ENCODE measurements around the gene BRCA2.
"Not testable (repeated sequence)": the region's sequence is repeated elsewhere in the genome, so short reads cannot be mapped to it uniquely, and the experiment has no call there.

Gene BRCA2

DNA sequence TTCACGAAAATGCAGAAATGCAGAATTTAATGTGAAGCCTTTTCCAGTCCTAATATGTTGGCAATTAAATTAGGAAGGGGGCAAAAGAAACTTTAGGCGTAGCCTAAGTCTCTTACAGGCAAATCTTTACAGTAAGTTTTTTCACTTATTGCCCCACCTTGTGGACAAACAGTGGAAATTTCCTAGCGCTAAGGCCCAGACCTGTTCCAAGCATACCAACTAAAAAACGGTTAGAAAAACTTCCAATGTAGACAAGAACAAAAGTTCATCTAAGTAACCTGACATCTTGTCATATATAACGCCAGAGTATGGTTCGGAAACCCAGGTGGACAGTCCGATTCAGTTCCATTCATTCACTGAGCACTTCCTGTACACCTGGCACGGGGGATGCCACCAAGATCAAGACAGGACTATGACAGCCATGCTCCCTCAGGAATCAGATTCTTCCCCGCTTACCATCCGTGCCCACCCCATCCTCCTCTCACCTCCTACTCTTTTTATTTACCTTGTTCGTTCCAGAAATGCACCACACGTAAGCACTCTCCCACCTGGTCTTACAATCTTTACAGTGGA, 5.1 kb upstream of the BRCA2 start:
- DNase-seq: no peak

DNA sequence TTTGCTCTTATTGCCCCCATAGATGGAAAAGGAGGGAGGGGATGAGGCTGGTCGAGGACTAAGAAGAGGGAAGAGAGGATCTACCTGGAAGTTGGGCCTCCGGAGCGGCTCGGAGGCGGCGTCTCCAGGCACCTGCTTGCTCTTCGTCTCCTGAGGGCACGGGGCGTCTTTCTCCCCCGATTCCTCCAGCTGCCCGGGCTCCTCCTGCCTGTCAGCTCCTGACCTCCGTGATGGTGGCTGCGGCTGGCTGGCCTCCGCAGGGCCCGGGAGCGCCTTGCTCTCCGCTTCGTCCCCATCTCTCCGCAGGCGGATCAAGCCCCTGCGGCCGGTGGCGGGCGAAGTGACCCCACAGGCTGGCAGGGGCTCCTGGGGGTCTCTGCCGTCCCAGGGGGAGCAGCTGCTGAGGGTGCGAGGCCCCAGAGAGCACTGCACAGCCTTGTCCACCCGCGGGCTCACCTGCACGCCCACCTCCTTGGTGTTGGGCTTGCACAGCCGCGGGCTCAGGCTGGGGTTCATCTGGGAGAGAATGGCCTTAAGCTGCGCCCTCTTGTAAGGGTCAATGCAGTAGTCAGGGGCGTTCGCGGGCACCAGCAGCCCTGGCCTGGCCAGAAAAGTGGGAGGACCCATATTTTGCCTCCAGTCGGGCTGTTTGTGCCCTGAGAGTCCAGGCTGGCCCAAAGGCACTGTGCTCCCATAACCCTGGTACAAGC, 4.0 kb upstream of the BRCA2 start:
- DNase-seq: no peak

DNA sequence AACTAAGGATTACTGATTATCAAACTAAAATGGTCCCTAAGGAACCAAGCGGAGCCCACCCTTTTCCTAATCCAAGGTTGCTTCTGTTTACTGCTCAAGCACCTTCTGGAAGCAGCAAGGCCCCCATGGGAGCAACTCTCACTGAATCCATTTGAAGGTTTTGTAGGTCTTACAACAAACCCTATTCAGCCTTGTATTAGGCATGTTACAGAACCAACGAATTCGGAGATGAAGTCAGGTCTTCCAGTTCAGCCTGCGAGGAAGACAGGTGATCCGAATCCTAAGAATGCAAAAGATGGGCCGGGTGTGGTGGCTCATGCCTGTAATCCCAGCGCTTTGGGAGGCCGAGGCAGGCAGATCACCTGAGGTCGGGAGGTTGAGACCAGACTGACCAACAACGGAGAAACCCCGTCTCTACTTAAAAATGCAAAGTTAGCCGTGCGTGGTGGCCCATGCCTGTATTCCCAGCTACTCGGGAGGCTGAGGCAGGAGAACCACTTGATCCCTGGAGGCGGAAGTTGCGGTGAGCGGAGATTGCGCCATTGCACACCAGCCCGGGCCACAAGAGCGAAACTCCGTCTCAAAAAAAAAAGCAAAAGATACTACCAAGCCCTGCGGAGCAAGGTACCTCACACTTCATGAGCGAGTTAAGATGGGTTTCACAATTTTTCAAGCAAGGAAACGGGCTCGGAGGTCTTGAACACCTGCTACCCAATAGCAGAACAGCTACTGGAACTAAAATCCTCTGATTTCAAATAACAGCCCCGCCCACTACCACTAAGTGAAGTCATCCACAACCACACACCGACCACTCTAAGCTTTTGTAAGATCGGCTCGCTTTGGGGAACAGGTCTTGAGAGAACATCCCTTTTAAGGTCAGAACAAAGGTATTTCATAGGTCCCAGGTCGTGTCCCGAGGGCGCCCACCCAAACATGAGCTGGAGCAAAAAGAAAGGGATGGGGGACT, 754 bp upstream of the BRCA2 start:
- DNase-seq: peak; percentile 45

DNA sequence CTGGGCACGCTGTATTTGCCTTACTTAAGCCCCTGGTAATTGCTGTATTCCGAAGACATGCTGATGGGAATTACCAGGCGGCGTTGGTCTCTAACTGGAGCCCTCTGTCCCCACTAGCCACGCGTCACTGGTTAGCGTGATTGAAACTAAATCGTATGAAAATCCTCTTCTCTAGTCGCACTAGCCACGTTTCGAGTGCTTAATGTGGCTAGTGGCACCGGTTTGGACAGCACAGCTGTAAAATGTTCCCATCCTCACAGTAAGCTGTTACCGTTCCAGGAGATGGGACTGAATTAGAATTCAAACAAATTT, 676 bp downstream of the BRCA2 start:
- no peak for DNase-seq

DNA sequence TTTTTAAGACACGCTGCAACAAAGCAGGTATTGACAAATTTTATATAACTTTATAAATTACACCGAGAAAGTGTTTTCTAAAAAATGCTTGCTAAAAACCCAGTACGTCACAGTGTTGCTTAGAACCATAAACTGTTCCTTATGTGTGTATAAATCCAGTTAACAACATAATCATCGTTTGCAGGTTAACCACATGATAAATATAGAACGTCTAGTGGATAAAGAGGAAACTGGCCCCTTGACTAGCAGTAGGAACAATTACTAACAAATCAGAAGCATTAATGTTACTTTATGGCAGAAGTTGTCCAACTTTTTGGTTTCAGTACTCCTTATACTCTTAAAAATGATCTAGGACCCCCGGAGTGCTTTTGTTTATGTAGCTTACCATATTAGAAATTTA, 1.2 kb downstream of the BRCA2 start:
- DNase-seq: no peak

DNA sequence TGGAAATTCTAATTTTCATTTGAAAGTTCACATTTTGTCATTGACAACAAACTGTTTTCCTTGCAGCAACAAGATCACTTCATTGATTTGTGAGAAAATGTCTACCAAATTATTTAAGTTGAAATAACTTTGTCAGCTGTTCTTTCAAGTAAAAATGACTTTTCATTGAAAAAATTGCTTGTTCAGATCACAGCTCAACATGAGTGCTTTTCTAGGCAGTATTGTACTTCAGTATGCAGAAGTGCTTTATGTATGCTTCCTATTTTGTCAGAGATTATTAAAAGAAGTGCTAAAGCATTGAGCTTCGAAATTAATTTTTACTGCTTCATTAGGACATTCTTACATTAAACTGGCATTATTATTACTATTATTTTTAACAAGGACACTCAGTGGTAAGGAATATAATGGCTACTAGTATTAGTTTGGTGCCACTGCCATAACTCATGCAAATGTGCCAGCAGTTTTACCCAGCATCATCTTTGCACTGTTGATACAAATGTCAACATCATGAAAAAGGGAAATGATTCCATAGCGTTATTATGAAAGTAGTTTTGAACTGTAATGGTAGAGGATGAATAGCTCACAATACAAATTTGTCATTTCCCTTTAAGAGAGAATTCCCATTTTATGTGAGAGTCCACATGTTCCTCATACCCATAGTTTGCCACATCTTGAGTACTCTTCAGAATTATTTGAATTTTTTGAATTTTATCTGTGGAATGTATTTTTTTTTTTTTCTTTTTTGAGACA, 2.6 kb downstream of the BRCA2 start:
- no peak for DNase-seq

DNA sequence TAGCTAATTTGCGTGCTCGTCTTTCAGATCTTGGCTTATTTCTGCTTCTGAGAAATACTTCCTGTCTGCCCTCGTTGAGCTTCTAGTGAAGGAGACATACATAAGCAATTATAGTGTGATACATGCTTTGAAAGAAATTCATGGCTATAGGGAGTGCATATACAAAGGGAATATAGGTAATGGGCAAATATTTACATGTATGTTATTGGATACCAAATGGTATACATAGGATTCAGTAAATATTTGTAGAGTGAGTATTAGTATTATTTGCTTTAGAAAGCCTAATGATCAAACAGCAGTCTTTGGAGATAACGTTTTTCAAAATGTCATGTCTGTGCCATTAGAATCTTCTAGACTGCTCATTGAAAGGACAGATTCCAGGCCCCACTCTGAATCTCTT, 5.2 kb downstream of the BRCA2 start:
- DNase-seq: no peak

DNA sequence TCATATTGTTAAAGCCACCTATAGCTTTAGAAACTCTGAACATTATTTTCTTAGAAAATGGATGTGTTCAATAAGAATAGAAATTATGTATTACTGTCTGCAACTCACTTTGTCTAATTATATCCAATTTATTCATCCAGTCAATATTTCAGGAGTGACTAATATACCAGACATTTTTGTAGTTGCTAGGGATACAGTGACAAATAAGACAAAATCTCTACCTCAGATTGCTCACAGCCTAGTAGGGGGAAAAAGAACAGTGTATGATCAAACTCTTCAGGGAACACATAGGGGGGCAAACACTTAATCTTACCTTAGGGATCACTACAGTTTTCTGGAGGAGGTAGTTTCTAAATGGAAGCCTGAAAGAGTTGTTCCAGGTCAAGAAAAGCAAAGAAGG, 8.6 kb downstream of the BRCA2 start:
- DNase-seq: no peak

DNA sequence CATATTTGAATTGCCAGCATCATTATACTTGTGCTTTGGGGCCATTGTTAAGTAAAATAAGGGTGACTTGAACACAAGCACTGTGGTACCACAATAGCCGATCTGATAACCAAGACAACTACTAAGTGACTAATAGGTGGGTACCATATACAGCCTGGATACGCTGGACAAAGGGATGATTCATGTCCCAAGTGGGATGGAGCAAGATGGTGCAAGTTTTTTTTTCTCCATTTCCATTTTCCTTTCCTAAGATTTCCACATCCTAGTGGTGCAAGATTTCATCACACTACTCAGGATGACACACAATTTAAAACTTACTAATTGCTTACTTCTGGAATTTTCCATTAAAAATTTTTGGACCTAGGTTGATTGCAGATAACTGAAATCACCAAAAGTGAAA, 15.1 kb downstream of the BRCA2 start:
- DNase-seq: no peak

DNA sequence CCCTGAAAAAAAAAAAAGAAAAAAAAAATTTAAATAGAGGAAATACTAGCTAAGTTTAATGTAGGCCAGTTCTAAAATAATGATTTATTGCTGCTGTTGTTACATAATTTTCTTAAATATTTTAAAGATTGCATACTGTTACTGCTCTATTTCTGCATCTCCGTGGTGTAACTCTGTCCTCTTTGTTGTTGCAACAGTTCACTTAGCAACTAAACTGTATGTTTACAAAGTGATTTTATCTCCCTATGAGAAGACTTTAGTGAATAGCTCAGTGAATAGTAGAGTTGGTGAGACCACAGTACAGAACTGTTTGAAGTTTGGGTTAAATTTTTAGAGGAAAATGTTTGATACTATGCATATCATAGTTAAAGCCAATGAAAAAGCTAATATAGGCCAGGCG, 19.4 kb downstream of the BRCA2 start:
- no peak for DNase-seq

DNA sequence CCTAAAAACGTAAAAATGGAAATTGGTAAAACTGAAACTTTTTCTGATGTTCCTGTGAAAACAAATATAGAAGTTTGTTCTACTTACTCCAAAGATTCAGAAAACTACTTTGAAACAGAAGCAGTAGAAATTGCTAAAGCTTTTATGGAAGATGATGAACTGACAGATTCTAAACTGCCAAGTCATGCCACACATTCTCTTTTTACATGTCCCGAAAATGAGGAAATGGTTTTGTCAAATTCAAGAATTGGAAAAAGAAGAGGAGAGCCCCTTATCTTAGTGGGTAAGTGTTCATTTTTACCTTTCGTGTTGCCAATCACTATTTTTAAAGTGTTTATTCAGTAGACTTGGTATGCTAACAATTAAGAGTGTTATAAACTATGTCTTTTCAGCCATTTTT, 25.6 kb downstream of the BRCA2 start:
- no peak for DNase-seq

DNA sequence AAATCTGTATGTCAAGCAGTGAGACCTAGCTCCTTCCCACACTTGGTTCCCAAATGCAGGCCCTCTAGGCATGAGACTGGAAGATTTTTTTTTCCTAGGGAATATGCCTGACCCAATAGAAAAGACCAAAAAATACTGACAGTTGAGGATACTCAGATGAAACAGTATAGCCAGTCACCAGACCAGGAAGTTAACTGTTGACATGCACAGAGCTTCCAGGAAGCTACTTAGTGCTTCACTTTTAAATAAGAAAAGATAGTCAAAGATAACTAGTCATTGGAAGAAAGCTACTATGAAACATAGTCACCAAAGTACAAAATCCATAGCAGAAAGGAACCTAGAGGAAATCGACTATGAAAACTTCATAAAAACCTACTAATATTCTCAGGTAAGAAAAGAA, 32.3 kb downstream of the BRCA2 start:
- no peak for DNase-seq

DNA sequence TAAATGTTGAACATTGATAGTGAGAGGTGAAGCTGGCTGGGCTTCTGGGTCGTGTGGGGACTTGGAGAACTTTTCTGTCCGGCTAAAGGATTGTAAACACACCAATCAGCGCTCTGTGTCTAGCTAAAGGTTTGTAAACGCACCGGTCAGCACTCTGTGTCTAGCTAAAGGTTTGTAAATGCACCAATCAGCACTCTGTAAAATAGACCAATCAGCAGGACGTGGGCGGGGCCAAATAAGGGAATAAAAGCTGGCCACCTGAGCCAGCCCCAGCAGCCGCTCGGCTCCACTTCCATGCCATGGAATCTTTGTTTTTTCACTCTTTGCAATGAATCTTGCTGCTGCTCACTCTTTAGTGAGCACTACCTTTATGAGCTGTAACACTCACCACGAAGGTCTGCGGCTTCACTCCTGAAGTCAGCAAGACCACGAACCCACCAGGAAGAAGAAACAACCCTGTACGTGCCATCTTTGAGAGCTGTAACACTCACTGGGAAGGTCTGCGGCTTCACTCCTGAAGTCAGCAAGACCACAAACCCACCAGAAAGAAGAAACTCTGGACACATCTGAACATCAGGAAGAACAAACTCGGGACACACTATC, 35.6 kb downstream of the BRCA2 start:
- not testable (repeated sequence) for DNase-seq

DNA sequence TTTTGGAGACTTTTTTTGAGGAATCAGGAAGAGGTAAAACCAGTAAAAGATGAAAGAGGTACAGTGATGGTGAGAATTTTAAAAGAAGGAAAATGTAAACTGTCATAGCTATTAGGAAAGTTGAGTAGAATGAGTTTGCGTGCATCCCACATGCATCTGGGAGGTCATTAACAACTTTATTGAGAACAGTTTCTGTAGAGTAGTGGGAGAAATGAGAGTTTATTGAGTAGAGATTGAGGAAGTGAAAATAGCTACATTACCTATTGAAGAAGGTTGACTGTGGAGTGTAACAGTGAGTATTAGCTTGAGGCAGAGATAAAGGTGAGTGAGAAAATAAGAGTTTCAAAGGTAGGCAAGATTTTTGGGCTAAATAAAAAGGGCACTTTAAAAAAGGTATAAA, 38.7 kb downstream of the BRCA2 start:
- DNase-seq: no peak

DNA sequence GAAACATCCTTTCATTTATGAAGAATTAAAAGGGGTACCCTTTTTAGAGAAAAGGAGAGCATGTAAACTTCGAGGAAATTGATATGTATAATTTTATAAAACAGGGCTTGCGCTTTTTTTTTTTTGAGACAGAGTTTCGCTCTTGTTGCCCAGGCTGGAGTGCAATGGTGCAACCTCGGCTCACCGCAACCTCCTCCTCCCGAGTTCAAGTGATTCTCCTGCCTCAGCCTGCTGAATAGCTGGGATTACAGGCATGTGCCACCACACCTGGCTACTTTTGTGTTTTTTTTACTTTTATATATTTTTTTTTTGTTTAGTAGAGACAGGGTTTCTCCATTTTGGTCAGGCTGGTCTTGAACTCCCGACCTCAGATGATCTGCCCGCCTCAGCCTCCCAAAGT, 40.6 kb downstream of the BRCA2 start:
- not testable (repeated sequence) for DNase-seq

DNA sequence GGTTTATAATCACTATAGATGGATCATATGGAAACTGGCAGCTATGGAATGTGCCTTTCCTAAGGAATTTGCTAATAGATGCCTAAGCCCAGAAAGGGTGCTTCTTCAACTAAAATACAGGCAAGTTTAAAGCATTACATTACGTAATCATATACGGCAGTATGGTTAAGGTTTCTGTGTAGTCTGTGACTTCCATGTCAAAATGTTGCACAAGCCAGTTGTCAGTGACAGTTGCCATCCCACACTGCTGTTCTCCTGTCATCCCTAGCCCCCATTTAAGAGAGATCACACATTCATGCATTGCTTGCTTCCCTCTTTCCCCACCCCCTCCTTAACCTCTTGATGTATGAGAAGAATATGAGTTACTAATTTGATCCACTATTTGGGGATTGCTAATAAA, 47.3 kb downstream of the BRCA2 start:
- DNase-seq: no peak

DNA sequence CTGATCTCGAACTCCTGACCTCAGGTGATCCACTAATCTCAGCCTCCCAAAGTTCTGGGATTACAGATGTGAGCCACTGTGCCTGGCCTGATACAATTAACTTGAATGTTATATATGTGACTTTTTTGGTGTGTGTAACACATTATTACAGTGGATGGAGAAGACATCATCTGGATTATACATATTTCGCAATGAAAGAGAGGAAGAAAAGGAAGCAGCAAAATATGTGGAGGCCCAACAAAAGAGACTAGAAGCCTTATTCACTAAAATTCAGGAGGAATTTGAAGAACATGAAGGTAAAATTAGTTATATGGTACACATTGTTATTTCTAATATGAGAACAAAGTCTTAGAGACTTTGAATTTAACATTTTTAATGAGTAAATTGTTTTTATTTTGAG, 55.5 kb downstream of the BRCA2 start:
- no peak for DNase-seq

DNA sequence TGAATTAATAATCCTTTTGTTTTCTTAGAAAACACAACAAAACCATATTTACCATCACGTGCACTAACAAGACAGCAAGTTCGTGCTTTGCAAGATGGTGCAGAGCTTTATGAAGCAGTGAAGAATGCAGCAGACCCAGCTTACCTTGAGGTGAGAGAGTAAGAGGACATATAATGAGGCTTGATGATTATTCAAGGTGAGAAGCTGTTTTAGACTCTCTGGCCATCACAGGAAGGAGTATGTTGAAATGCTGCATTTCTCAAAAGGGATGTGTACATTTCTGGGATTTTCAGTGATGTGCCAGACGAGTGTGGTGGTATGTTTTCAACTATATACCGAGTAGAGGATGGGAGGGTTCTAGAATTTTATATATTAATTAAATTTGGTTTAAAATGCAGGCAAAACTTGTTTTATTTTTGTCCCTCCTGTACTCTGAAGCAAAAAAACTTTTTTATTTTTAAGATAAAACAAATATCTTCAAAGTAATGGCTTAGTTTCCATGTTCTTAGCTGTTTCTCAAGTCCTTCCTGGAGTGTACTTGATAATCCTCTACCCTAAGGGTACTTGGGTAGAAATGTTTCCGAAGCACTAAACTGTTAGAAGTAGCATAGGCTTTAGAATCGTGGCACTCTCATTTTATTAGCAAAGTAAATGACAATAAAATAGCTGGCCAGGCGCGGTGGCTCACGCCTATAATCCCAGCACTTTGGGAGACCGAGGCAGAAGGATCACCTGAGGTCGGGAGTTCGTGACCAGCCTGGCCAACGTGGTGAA, 61.5 kb downstream of the BRCA2 start:
- DNase-seq: no peak

DNA sequence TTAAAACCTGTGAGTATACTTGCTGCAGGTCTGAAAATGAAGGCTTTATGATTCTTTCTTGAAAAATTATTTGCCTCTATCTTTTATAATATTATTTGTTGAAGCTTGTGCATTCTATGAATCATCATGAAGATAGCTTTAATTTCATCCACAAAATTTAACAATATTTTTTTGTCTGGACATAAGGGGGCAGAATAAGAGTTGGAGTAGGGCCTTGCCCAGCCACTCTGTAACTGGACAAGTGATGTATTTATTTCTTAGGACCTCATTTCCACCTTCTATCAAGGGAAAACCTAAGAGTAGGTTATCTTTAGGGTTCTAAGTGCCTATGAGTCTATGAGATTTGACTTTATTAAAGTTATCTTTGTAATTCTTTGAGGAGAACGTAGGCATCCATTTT, 62.7 kb downstream of the BRCA2 start:
- DNase-seq: no peak

DNA sequence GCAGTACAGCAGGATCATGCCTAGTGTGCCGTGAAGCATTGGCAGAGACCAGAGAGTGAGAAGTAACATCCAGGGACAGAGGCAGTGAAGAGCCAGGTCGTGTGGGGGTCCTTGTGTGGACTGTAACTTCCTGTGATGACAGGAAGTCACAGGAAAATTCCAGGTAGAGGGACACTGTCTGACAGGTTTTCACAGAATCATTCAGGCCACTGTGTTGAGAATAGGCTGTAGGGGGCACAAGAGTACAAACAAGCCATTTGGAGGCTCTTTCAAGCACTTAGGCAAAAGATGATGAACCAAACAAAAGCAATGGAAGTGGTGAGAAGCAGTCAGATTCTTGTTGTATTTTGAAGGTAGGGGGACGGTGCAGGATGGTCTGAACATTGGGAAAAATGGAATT, 66.2 kb downstream of the BRCA2 start:
- DNase-seq: no peak

DNA sequence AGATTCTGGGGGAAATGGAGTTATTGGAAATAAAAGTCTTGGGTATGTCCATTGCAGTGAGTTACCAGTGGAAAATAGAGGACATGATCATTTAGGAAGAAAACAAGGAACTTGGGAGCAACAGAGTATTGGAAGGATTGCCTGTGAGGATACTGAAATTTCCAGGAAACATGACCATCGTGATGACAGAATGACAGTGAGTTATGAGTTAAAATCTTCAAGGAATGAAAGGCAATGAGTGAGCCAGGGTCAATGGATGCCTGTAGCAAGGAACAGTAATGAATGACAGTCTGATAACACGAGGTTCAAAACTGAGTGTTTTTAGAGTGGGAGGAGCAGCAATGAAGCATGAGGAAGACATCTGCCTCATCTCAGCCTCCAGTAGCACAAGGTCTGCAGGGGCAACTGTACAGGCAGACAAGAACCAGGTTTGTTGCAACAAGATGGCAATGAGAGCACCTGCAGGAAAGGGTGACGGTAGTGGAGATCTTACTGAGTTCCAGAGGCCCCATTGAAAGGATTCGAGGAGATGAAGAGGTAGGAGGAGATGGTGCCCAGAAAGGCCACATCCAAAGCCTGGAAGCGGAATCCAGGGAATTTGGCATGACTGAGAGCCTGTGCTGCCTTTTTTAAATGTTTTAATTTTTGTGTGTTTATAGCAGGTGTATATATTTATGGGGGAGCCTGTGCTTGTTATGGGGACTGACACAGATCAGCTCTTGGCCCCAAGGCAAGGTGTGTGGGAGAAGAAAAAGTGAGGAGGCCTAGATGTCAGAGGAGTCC, 68.7 kb downstream of the BRCA2 start:
- DNase-seq: no peak
